Stimulated activated CD4-positive, alpha-beta T cell treated with anti-CD3 and anti-CD28 coated beads, Interleukin-15, amount 100 ng/mL, for 24 hours (primary cell): ENCODE measurements around the gene PYGO2.
"Not testable (repeated sequence)": the region's sequence is repeated elsewhere in the genome, so short reads cannot be mapped to it uniquely, and the experiment has no call there.

ENCODE experiments used
- DNase-seq: peaks from one replicate; pipeline ENCODE4 v3.0.0-alpha.2; 2020

PYGO2 gene

GRCh38 chr1:154977762-154978161 lies 16.2 kb upstream of the PYGO2 start:
- DNase-seq: not testable (repeated sequence)

- peak; percentile 80 for DNase-seq
Observed at GRCh38 chr1:154975409-154976059, 14.0 kb upstream of the PYGO2 start.

- peak; percentile 96 for DNase-seq
Observed at GRCh38 chr1:154974808-154975408, 13.3 kb upstream of the PYGO2 start.

GRCh38 chr1:154974102-154974807 lies 12.7 kb upstream of the PYGO2 start, which contains the start of gene CKS1B:
TSS of gene CKS1B (plus strand) at chr1:154974681. CDS start at chr1:154974746, 65 bp downstream.
- peak; percentile 96 for DNase-seq

- DNase-seq: peak; percentile 97
Observed at GRCh38 chr1:154973344-154974101, 11.9 kb upstream of the PYGO2 start.

- no peak for DNase-seq
Observed at GRCh38 chr1:154972517-154973343, 11.1 kb upstream of the PYGO2 start.

GRCh38 chr1:154972213-154972516 lies 10.6 kb upstream of the PYGO2 start:
- DNase-seq: no peak

GRCh38 chr1:154971341-154971998 lies 9.9 kb upstream of the PYGO2 start:
- DNase-seq: no peak

- DNase-seq: peak; percentile 72
Observed at GRCh38 chr1:154970631-154971340, 9.2 kb upstream of the PYGO2 start, which contains the start of gene SHC1. TSS of gene SHC1 (minus strand) at chr1:154970747. CDS start at chr1:154970526, 221 bp downstream.

GRCh38 chr1:154969860-154970452 lies 8.4 kb upstream of the PYGO2 start:
- no peak for DNase-seq

GRCh38 chr1:154969246-154969645 lies 7.7 kb upstream of the PYGO2 start:
- no peak for DNase-seq

GRCh38 chr1:154968731-154969130 lies 7.1 kb upstream of the PYGO2 start:
- DNase-seq: no peak

- DNase-seq: no peak
Observed at GRCh38 chr1:154967331-154967950, 5.9 kb upstream of the PYGO2 start.

- DNase-seq: no peak
Observed at GRCh38 chr1:154966111-154966510, 4.5 kb upstream of the PYGO2 start.

- DNase-seq: no peak
Observed at GRCh38 chr1:154964359-154964758, 2.8 kb upstream of the PYGO2 start.

- no peak for DNase-seq
Observed at GRCh38 chr1:154963643-154964042, 2.1 kb upstream of the PYGO2 start.

GRCh38 chr1:154962795-154963330 lies 1.3 kb upstream of the PYGO2 start:
- DNase-seq: no peak

GRCh38 chr1:154962156-154962749 lies 671 bp upstream of the PYGO2 start:
- DNase-seq: peak; percentile 48

GRCh38 chr1:154960446-154961136 lies 991 bp downstream of the PYGO2 start:
- no peak for DNase-seq
